ENCODE measurements around the gene U2SURP.

- TF ChIP-seq CTCF (IDR thresholded peaks at IDR 0.05; ENCODE audit: low read length) (no peak), EZH2phosphoT487 (IDR thresholded peaks at IDR 0.05; ENCODE audit: low read length) (no peak)
Measured at GRCh38 chr3:142953443-142953842, 47.9 kb upstream of the U2SURP start.

All from MM.1S (cell line).